ENCODE results near the gene DGCR2. TPM values are rescaled to one million over a fixed set of nuclear protein-coding genes. Genes with fewer than 3 reads are reported as not detected.
A peak's percentile ranks its signal among the peaks of the same experiment; 100 is the strongest.
"Not testable (repeated sequence)": the region's sequence is repeated elsewhere in the genome, so short reads cannot be mapped to it uniquely, and the experiment has no call there.

The DGCR2 gene
- total and polyA plus RNA-seq, 2 of the 8 experiments (the other 6 are each of a cell fraction or from before 2014, with no cell fraction given), result 42.3 to 62.2 TPM

GRCh38 chr22:19032898-19033567 lies 89.2 kb downstream of the DGCR2 start:
- H3K9ac ChIP-seq (replicated peaks in 1 of 4; ENCODE audit: extremely low read depth in 1 of 4, low read depth in 3 of 4, low read length in 3 of 4); H2BK120ac ChIP-seq (replicated peaks; ENCODE audit: low read depth, low read length); H3K4me2 ChIP-seq (ENCODE audit: insufficient read depth in 1 of 2, low read depth in 2 of 2, low read length in 2 of 2); POLR2A ChIA-PET (ENCODE audit: partially characterized antibody); H2BK12ac ChIP-seq (ENCODE audit: low read depth, low read length); H3K56ac ChIP-seq (replicated peaks; ENCODE audit: insufficient read length, low read depth, low read length); H3K79me2 ChIP-seq (ENCODE audit: control insufficient read depth in 1 of 2, insufficient read depth in 2 of 2, low read length in 2 of 2); H3K9me3 ChIP-seq (ENCODE audit: insufficient read depth in 2 of 2, low read depth in 1 of 2, low read length in 1 of 2); H4K91ac ChIP-seq (replicated peaks; ENCODE audit: insufficient read length, low read length); H3K18ac ChIP-seq (ENCODE audit: extremely low read depth, low read length); H3K23me2 ChIP-seq (ENCODE audit: low read depth, low read length); H4K5ac ChIP-seq (ENCODE audit: insufficient read length, low read depth, low read length); H3K36me3 ChIP-seq (ENCODE audit: control insufficient read depth in 2 of 4, insufficient read depth in 4 of 4, low read length in 3 of 4); H4K8ac ChIP-seq (ENCODE audit: extremely low read depth, insufficient read depth, low read length); H3K27ac ChIP-seq (ENCODE audit: low read depth, low read length); FAIRE-seq; H3K79me1 ChIP-seq (ENCODE audit: low read depth, low read length); H2BK5ac ChIP-seq (ENCODE audit: low read depth, low read length); H3K4me1 ChIP-seq (replicated peaks in 1 of 4; ENCODE audit: control insufficient read depth in 3 of 4, insufficient read depth in 4 of 4, low read length in 3 of 4); H3K23ac ChIP-seq (ENCODE audit: insufficient read length); H3K4me3 ChIP-seq (ENCODE audit: extremely low read depth in 1 of 4, insufficient read depth in 2 of 4, low read depth in 3 of 4, low read length in 4 of 4); H3K14ac ChIP-seq (ENCODE audit: insufficient read length); H2BK20ac ChIP-seq (ENCODE audit: low read length); H3K4ac ChIP-seq (replicated peaks; ENCODE audit: insufficient read length, low read depth, low read length); H2AFZ ChIP-seq (ENCODE audit: low read length); H2BK15ac ChIP-seq (ENCODE audit: low read length); H2AK5ac ChIP-seq (ENCODE audit: low read depth, low read length): not testable (repeated sequence)
- H3K27me3 ChIP-seq (replicated peaks in 1 of 4; ENCODE audit: control insufficient read depth in 3 of 4, extremely low read depth in 1 of 4, insufficient read depth in 3 of 4, low read length in 3 of 4), result peaks cover 10 to 26% (median 19%) of the 10 kb centered on the region in 4 experiments; a peak in 6 of 7 replicates
- peak in 1 of 2 experiments; percentile 49 for DNase-seq (ENCODE audit: low read depth in 1 of 2, low spot score in 2 of 2)
- 95% methylated on average over 10 of the region's 14 CpGs; no CpG with 5 or more reads in 1 of the 2 experiments for WGBS, 2 experiments (ENCODE audit: extremely low coverage in 1 of 2, insufficient coverage in 1 of 2, insufficient read length in 1 of 2, insufficient replicate concordance in 2 of 2, low coverage in 1 of 2, low lambda C conversion rate in 2 of 2, missing lambda C conversion rate in 1 of 2)
- peaks cover 0 to 16% of the 10 kb centered on the region in 2 experiments for H4K20me1 ChIP-seq (replicated peaks in 1 of 2; ENCODE audit: control insufficient read depth in 1 of 2, insufficient read depth in 2 of 2, low read length in 2 of 2)
- CTCF ChIA-PET (ENCODE audit: partially characterized antibody), result interaction anchor here (1.2 kb wide), 1 partner anchor 84 kb away, joined by 3 read pairs; no protein-coding TSS in a partner anchor

Measured in H1 (cell line).